GM19467 (cell line): ENCODE results near the gene ZNF496.
"Not testable (repeated sequence)": the region's sequence is repeated elsewhere in the genome, so short reads cannot be mapped to it uniquely, and the experiment has no call there.

Source experiments
- ATAC-seq: cut with Tn5 transposase; IDR thresholded peaks from one replicate; pipeline ENCODE4 v1.9.1; 2021; ENCODE audit warnings: mild to moderate bottlenecking, moderate library complexity; ENCODE audit not compliant: unreplicated experiment

The ZNF496 gene

DNA sequence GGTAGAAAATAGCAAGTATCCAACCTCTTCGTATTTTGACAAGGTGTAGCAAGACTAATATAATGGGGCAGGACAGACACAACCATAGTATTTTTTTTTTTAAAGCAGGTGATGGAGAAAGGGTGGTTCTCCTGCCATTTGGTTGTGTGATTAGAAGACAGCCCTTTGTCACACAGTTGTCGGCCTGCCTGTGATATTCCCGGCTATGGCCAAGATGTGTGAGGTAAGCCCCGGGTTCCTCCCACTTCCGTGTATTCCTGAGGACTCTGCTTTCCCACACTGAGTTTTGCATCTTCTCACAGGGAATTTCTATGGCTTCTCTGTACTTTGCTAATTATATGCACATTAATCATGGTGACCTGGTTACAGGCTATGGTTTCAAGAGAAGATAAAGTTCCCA, 35.9 kb downstream of the ZNF496 start:
- ATAC-seq = no peak

DNA sequence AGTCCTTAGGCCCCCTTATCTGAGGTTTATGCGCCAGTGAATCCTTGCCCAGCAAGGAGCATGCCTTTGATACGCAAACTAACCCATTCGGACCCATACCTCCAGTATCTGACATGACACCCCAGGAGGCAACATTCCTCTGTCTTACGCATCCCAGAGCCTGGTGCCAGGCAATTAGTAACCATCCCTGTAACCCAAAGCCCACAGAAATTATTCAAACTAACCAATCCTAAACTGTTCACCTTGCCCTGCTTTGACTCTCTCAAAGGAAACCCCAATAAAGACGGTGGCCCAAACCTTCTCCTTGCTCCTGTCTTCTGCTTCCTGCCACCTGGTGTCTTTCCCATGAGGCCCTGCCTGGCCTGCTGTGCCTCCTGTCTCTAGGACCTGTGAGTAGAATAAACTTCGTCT, 36.4 kb downstream of the ZNF496 start:
- no peak for ATAC-seq

DNA sequence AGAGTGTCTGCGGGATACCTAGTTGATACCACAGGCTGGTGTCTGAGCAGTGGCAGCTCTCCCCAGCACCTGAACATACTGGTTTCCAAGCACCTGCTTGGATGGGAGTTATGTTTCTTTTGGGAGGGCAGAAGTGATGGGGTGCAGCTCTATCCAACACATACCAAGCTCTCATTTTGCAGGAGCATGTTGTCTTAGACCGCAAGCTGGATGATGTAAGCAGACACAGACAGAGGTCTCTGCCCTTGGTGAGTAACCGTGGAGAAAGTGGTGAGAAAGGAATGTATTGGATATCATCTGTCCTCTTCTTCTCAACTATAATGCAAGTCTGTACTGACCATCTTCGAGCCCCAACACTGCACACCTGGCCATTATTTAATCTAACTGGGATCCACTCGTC, 37.4 kb downstream of the ZNF496 start:
- no peak for ATAC-seq

DNA sequence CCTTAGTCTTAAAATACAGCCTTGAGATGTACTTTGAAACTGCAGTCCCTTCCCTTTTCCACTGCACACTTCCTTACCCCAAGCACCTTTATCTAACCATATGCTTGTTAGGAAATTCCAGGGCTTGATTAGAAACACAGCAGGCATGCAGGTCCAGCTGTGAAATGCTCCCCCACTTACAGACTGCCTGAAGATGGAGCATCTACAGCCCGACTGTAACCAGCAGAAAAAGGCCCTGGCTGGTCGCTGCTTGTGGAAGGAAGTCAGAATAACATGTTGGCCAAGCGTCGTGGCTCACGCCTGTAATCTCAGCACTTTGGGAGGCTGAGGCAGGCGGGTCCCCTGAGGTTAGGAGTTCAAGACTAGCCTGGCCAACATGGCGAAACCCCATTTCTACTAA, 38.6 kb downstream of the ZNF496 start:
- ATAC-seq = no peak

DNA sequence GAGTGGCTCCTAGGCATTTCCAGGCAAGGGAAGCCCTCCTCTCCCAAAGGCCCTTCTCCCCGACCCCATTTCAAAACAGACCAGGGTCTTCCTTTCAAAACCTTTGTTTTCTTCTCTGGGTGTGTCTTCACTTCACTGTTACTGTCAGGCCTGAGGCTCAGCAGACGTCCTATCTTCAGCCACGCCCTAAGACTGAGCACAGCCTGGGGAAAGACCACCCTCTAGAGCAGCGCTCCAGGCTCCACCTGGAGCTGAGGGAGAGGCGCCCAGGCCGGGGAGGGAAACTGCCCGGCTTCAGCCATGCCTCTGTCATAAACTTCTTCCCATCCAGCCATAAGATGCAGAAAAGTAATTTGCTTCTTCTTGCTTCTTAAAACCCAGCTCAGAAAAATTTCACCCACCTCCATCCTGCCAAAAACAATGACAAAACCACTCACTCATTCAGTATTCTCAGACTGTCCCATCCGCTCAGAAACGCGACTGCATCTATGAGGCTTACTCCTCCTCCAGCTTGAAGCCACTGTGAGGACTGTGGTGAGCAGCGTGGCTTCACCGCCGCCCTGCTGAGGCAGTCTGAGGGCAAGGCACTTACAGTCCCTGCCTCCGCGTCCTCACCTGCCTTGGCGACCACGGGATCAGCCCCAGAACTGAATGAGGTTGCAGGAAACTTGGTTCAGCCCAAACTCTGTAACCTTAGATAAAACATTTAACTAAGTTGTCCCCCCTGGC, 39.7 kb downstream of the ZNF496 start:
- ATAC-seq = no peak

DNA sequence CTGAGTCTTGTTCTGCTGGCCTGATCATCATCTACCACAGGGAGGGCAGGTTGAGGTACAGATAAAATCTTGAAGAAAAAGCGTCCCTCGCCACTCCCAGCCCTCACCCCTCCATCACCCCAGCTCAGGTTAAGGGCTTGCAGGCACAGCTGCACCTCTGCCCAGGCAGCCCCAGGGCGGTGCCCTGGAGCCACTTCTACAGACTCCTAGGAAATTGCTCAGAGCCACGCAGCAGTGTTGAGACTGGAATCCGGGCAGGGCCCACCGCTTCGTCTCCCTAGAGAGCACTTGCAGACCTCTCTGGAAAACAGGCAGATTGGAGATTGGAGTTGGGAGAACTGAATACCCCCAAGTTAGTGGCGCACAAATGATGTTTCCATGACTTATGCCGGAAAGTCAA, 40.5 kb downstream of the ZNF496 start:
- no peak for ATAC-seq

DNA sequence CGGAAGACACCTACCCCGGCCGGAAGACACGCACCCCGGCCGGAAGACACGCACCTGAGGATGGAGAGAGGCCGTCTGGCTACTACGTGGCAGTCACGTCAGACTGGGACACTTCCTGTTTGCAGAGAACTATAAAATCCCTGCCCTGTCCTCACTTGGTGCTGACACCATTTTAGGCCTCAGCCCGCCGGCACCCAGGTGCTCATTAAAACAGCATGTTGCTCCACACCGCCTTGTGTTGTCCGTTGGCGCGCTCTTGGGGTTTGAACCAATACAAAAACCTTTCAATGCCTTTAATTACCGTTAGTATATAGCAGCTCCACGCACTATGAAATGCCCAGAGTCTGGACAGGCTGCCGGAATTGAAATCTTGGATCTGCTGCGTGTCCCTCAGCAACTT, 41.1 kb downstream of the ZNF496 start:
- ATAC-seq = no peak

DNA sequence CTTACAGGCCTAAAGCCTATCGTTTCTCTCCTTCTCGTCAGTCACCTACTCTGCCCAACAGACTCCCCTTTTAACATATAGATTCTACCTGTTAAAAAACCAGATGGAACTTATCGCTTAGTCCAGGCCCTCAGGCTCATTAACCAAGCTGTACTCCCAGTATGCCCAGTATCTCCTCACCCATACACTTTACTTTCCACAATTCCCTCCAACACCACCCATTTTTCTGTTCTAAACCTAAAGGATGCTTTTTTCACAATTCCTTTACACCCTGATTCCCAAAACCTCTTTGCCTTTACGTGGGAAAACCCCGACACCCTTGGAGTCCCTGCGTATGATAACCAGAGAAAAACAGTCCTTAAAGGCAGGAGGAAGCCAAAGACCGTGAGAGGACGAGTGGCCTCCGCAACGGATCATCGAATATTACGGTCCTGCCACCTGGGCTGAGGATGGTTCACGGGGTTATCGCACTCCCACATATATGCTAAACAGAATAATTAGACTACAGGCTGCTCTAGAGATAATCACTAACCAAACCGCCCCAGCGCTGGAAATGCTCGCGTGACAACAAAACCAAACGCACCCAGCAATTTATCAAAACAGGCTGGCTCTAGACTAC, 42.3 kb downstream of the ZNF496 start:
- ATAC-seq = not testable (repeated sequence)

DNA sequence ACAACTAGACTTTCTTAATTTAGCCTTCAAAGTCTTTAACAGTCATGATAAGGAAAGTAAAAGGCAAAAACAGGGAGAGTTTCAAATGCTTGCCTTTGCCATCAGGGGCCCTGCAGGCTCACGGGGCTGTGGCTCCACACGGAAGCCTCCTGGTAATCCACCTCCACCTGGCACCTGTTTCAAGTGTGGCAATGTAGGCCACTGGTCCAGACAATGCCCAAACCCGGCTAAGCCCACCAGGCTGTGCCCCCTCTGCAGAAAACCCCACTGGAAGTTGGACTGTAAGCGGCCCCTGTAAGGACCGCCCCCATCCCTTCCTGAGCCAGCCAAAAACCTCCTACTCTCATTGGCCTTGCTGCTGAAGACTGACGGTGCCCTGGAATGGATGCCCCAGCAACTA, 43.3 kb downstream of the ZNF496 start:
- no peak for ATAC-seq

DNA sequence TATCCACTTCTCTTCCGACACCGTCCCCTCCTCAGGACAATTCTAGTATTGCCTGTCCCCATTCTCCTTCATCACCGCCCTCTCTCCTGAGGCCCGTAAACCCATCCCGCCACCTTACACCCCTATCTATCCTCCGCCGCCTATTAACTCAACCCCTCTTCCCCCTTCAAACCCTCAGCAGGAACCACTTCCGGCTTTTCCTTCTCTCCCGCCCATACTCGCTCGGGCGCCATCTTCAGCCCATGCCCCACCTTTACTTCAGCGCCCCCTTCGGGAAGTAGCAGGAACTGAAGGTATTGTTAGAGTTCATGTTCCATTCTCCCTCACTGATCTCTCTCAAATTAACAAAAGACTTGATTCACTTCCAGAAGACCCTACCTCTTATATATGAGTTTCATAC, 44.2 kb downstream of the ZNF496 start:
- ATAC-seq = no peak

DNA sequence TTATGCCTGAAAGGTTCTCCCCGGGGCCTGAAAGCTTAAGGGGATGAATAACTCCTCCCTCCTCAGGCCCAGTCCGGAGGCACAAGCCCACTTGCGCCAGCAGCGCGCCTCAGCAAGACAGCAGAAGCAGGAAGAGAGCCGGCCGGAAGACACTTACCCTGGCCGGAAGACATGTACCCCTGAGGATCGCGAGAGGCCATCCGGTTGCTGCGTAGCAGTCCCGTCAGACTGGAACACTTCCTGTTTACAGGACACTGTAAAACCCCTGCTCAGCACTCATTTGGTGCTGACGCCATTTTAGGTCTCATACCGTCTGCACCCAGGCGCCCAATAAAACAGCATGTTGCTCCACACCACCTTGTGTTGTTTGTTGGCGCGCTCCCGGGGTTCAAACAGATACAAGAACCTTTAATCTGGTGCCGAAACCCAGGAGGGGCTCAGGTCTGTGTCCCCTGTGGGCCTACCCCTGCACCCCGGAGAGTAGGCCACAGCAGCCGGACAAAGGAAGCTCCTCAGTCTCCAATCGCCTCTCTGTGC, 45.5 kb downstream of the ZNF496 start:
- ATAC-seq = no peak

DNA sequence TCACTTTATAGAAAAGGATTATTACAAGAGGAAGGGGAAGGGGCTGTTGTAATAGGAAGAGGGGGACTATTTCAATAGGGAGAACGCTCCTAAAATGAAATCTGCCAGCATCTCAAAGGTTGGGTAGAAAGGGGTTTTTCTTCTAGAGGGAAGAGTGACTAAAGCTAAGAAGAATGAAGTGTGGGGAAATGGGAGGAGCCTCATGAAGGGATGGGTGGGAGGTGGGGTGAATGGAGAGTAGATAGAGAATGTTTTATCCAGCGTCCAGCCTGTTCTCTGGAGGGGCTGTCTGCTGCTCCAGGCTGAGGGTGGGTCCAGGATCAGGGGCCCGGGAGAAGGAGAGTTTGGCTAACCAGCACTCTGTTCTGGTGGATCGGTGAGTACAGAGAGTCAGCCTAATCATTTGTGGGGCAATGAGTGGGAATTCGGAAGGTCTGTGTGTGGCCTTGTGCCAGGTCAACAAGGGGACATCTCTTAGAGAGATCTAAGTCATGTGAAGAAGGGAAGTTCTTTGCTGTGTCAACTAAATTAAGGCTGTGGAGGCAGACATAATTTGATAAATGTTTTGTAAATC, 50.6 kb downstream of the ZNF496 start:
- no peak for ATAC-seq

DNA sequence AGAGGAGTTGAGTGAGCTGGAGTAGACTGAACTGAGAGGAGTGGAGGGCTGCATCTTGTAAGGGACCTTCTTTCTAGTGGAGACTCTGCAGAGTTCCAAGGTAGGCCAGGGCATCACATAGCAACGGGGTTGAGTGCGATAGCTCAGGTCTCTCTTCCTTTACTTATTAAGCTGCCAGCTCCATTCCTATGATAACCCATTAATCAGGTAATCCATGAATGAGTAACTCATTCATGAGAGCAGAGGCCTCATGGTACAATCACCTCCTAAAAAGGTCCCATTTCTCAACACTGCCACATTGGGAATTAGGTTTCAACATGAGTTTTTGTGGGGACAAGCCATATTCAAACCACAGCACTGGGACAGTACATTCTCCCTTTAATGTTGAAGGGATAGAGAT, 54.5 kb downstream of the ZNF496 start:
- ATAC-seq = no peak

DNA sequence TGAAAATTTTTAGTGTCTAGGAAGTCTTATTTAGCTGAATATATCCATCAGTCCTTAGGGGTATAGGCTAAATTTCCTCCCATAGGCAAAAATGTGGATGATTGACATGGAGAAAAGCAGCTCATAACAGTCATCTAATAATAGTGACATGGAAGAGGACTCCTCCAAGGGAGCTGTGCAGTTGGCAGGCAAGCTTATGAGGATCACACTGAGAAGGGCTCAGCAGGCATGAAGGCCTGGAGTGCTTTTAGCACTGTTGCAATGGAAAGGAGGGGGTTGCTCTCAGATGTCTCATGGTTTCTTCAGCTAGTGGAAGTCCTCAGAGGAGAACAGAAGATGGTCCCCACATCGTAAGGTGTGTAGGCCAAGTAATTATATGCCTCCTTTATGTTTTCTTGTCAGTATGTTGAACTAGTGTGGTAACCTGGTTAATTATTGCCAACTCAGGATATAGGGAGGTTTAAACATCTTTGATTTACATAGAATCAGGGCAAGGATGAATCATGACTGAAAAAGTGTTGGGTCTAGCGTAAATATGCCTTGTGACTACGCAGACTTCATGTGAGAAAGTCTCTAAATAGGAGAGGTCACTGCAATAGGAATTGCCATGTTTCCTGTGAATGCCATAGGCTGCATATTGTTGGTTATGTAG, 56.9 kb downstream of the ZNF496 start:
- ATAC-seq = no peak

DNA sequence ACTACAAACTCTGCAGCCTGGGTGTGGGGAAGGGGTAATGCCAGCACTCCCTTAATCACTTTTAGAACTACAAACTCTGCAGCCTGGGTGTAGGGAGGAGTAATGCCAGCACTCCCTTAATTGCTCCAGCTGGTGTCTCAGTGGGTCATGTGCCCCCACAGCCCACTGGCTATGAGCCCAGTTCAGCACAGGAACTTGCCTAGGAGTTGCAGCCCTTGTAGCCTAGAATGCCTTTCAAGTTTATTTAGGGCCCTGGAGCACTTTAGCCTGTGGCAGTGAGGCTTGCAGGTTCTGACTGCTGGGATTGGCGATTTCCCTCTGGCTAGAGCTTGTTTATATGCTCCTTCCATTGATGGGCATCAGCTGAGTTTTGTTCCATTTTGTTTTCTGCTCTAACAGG, 58.7 kb downstream of the ZNF496 start:
- no peak for ATAC-seq

DNA sequence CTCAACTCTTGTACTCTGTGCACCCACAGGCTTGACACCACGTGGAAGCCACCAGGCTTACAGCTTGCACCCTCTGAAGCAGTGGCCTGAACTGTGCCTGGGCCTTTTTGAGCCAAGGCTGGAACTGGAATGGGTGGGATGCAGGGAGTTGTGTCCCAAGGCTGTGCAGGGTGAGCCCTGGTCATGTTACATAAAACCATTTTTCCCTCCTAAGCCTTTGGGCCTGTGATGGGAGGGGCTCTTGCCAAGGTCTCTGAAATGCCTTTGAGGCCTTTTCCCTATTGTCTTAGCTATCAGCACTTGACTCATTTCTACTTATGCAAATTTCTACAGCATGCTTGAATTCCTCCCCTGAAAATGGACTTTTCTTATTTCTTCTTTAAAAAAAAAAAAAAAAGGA, 61.7 kb downstream of the ZNF496 start:
- no peak for ATAC-seq

DNA sequence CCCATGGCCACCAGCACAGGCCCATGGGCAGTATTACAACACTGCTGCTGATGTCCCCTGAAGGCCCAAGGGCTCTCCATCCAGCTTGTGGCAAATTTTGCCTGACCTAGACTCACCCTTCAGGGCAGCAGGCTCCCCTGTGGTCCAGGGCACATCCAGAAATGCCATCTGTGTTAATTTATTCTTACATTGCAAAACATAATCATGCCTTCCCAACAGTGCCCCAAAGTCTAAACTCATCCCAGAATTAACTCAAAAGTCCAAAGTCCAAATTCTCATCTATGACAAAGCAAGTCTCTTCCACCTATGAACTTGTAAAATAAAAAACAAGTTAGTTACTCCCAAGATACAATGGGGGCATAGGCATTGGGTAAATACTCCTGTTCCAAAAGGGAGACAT, 62.5 kb downstream of the ZNF496 start:
- no peak for ATAC-seq

DNA sequence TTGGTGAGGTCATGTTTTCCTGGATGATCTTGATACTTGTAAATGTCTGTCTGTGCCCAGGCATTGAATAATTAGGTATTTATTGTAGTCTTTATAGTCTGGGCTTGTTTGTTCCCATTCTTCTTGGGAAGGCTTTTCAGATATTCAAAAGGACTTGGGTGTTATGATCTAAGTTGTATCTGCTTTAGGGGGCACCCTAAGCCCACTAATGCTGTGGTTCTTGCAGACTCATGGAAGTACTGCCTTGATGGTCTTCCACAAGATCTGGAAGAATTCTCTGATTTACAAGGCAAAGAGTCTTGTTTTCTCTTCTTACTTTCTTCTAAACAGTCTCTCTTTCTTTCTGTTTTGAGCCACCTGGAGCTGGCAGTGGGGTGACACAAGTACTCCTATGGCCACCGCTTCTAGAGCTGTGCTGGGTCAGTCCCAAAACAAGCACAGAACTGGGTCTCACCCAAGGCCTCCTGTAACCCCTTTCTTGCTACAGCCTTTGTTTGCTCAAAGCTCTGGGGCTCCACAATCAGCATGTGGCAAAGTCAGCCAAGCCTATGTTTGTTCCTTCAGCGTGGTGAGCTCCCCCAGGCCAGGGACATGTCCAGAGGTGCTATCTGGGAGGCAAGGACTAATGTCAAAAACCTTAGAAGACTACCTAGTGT, 63.1 kb downstream of the ZNF496 start:
- no peak for ATAC-seq

DNA sequence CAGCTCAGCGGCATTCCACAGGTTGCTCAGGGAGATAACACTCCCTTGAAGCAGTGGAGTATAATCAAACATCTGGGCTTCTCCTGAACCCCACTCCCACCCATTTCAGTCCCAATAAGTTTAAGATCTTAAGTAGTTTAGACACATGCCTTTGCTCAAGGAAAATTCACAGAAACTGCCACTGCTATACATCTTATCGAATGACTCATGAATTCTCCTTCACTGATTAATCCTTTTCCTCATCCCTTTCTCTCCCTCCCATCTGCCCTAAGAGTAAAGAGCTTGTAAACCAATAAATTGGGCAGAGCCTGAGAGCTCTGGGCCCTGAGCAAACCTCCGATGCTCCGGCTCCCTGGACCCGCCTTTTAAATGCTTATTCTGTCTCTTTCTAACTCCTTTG, 65.6 kb downstream of the ZNF496 start:
- no peak for ATAC-seq

DNA sequence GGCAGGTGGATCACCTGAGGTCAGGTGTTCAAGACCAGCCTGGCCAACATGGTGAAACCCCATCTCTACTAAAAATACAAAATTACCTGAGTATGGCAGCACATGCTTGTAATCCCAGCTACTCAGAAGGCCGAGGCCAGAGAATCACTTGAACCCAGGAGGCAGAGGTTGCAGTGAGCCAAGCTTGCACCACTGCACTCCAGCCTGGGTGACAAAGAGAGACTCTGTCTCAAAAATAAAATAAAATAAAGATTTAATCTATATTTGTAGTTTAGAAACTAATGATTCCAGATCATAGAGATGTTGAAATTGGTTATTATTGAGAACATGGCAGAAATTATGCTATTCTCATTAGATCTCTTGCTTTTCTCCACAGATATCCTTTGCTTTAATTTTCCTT, 75.9 kb downstream of the ZNF496 start, which contains the start of gene VN1R5:
Gene VN1R5, plus strand, starts transcription at position 301 of the 400 bp plus-strand sequence.
- not testable (repeated sequence) for ATAC-seq

DNA sequence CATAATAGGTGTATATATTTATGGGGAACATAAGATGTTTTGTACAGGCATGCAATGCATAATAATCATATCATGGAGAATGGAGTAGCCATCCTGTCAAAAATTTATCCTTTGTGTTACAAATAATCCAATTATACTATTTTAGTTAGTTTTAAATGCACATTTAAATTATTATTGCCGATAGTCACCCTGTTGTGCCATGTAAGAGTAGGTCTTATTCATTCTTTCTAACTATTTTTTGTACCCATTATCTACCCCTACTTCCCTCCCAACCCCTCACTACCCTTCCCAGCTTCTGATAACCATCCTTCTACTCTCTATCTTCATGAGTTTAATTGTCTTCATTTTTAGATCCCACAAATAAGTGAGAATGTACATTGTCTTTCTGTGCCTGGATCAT, 84.1 kb downstream of the ZNF496 start:
- no peak for ATAC-seq
